Trophoblast cell (in vitro differentiated cells and primary cell): ENCODE results near the gene JARID2.

Experiments
- DNase-seq, 2 donors: peaks; one replicate each; pipeline ENCODE4 v3.0.0-alpha.2; 2016
- H2AFZ ChIP-seq: 2 replicates; pipeline ENCODE4 v1.6.1; 2013; ENCODE audit warnings: low read length, moderate library complexity, mild to moderate bottlenecking; ENCODE audit not compliant: insufficient read depth, poor library complexity
- H2AK5ac ChIP-seq: 2 replicates; pipeline ENCODE4 v1.6.1; 2013; ENCODE audit warnings: mild to moderate bottlenecking, low read length
- H2BK120ac ChIP-seq: 2 replicates; pipeline ENCODE4 v1.6.1; 2013; ENCODE audit warnings: low read length, mild to moderate bottlenecking, moderate library complexity; ENCODE audit not compliant: insufficient read depth, poor library complexity
- H2BK12ac ChIP-seq: 2 replicates; pipeline ENCODE4 v1.6.1; 2013; ENCODE audit warnings: mild to moderate bottlenecking, low read length, moderate library complexity
- H2BK5ac ChIP-seq: 2 replicates; pipeline ENCODE4 v1.6.1; 2013; ENCODE audit warnings: low read length, low read depth, moderate library complexity, mild to moderate bottlenecking; ENCODE audit not compliant: poor library complexity
- H3K14ac ChIP-seq: 2 replicates; pipeline ENCODE4 v1.6.1; 2013; ENCODE audit warnings: mild to moderate bottlenecking, low read length
- H3K18ac ChIP-seq: 2 replicates; pipeline ENCODE4 v1.6.1; 2013; ENCODE audit warnings: mild to moderate bottlenecking, low read length
- H3K23ac ChIP-seq: 2 replicates; pipeline ENCODE4 v1.6.1; 2013; ENCODE audit warnings: low read length
- H3K27ac ChIP-seq: 2 replicates; pipeline ENCODE4 v1.5.1; 2013; ENCODE audit warnings: low read depth, mild to moderate bottlenecking, inconsistent platforms, low read length, moderate library complexity
- H3K27me3 ChIP-seq: 2 replicates; pipeline ENCODE4 v1.6.1; 2013; ENCODE audit warnings: inconsistent platforms, mild to moderate bottlenecking, low read length, moderate library complexity; ENCODE audit not compliant: insufficient read depth
- H3K36me3 ChIP-seq, 2 experiments: 1 replicate in 1 of 2; 2 replicates in 1 of 2; pipeline ENCODE4 v1.6.1; 2013; ENCODE audit warnings: low read length in 2 of 2, mild to moderate bottlenecking in 2 of 2, moderate library complexity in 1 of 2; ENCODE audit not compliant: insufficient read depth in 2 of 2, control insufficient read depth in 1 of 2
- H3K4ac ChIP-seq: 2 replicates; pipeline ENCODE4 v1.6.1; 2013; ENCODE audit warnings: low read depth, mild to moderate bottlenecking, low read length, moderate library complexity
- H3K4me1 ChIP-seq, 2 experiments: 1 replicate in 1 of 2; 2 replicates in 1 of 2; pipeline ENCODE4 v1.6.1; 2013; ENCODE audit warnings: low read length in 2 of 2, mild to moderate bottlenecking in 2 of 2, moderate library complexity in 1 of 2; ENCODE audit not compliant: insufficient read depth in 2 of 2, control insufficient read depth in 1 of 2
- H3K4me2 ChIP-seq: 2 replicates; pipeline ENCODE4 v1.6.1; 2013; ENCODE audit warnings: inconsistent platforms, mild to moderate bottlenecking, low read length, moderate library complexity
- H3K4me3 ChIP-seq: 2 replicates; pipeline ENCODE4 v1.5.1; 2013; ENCODE audit warnings: mild to moderate bottlenecking, low read depth, low read length, inconsistent platforms
- H3K79me1 ChIP-seq: one replicate; pipeline ENCODE4 v1.6.1; 2013; ENCODE audit warnings: low read length
- H3K79me2 ChIP-seq: 2 replicates; pipeline ENCODE4 v1.6.1; 2013; ENCODE audit warnings: low read length, mild to moderate bottlenecking; ENCODE audit not compliant: control insufficient read depth, insufficient read depth, poor library complexity
- H3K9ac ChIP-seq: 2 replicates; pipeline ENCODE4 v1.6.1; 2013; ENCODE audit warnings: mild to moderate bottlenecking, low read length
- H3K9me3 ChIP-seq: 2 replicates; pipeline ENCODE4 v1.6.1; 2013; ENCODE audit warnings: low read depth, mild to moderate bottlenecking, control low read depth, inconsistent platforms, low read length; ENCODE audit not compliant: insufficient read depth
- H4K12ac ChIP-seq: 2 replicates; pipeline ENCODE4 v1.6.1; 2013; ENCODE audit warnings: low read depth, mild to moderate bottlenecking, low read length, moderate library complexity
- H4K8ac ChIP-seq: 2 replicates; pipeline ENCODE4 v1.6.1; 2013; ENCODE audit warnings: low read depth, mild to moderate bottlenecking, low read length, moderate library complexity
- H4K91ac ChIP-seq: one replicate; pipeline ENCODE4 v1.6.1; 2013; ENCODE audit warnings: low read depth, mild to moderate bottlenecking, low read length, moderate library complexity
- WGBS: extraction: QIAGEN DNeasy Blood & Tissue Kit; methylation state at CpG from one replicate; pipeline ENCODE4 v1.1.7; 2013; ENCODE audit warnings: missing lambda C conversion rate; ENCODE audit not compliant: insufficient read length, insufficient coverage; ENCODE audit errors: extremely low coverage; 5-methylcytosine and 5-hydroxymethylcytosine counted together

JARID2 gene

GRCh38 chr6:15447546-15448267 is 201.8 kb downstream of the JARID2 start:
- Histone ChIP-seq H3K23ac (no peak overlapping the region), H3K18ac (no peak overlapping the region), H3K79me1 (no peaks in the 10 kb centered on the region), H3K4me2 (no peak overlapping the region), H3K4me1 (peaks cover 0 to 4% of the 10 kb centered on the region in 2 experiments), H4K12ac (no peak overlapping the region), H3K9ac (no peak overlapping the region), H3K79me2 (peaks cover 3% of the 10 kb centered on the region), H2BK120ac (no peak overlapping the region), H3K14ac (no peak overlapping the region), H3K4ac (peak overlapping the region; percentile 51), H3K36me3 (peaks cover 3 to 4% of the 10 kb centered on the region in 2 experiments), H2AFZ (no peak overlapping the region), H3K27me3 (no peaks in the 10 kb centered on the region), H4K8ac (no peak overlapping the region), H2BK5ac (no peak overlapping the region), H3K4me3 (no peak overlapping the region), H3K9me3 (no peaks in the 10 kb centered on the region), H4K91ac (no peak overlapping the region), H2BK12ac (no peak overlapping the region), H3K27ac (no peak overlapping the region), H2AK5ac (no peak overlapping the region)
- WGBS, result no CpG with 5 or more reads among the region's 5 CpGs
- DNase-seq, result no peak

- Histone ChIP-seq H3K79me1 (no peaks in the 10 kb centered on the region), H2AK5ac (no peak overlapping the region), H3K23ac (no peak overlapping the region), H3K18ac (no peak overlapping the region), H2BK120ac (no peak overlapping the region), H3K4ac (no peak overlapping the region), H3K9me3 (no peaks in the 10 kb centered on the region), H2BK12ac (no peak overlapping the region), H3K27ac (no peak overlapping the region), H3K36me3 (peaks cover 4 to 9% of the 10 kb centered on the region in 2 experiments), H3K79me2 (peaks cover 3% of the 10 kb centered on the region), H4K8ac (no peak overlapping the region), H3K4me2 (no peak overlapping the region), H2BK5ac (no peak overlapping the region), H4K91ac (no peak overlapping the region), H2AFZ (no peak overlapping the region), H3K4me3 (no peak overlapping the region), H3K4me1 (peaks cover 0 to 4% of the 10 kb centered on the region in 2 experiments), H3K14ac (no peak overlapping the region), H3K9ac (no peak overlapping the region), H3K27me3 (no peaks in the 10 kb centered on the region), H4K12ac (no peak overlapping the region)
- no CpG with 5 or more reads among the region's 2 CpGs for WGBS
- DNase-seq, result no peak
These were observed 203.1 kb downstream of the JARID2 start for GRCh38 chr6:15449011-15449410.

GRCh38 chr6:15451738-15452137 is 205.9 kb downstream of the JARID2 start:
- H4K8ac ChIP-seq, result no peak overlapping the region
- no CpG with 5 or more reads among the region's 4 CpGs for WGBS
- H3K27me3 ChIP-seq, result no peaks in the 10 kb centered on the region
- peaks cover 0 to 4% of the 10 kb centered on the region in 2 experiments for H3K4me1 ChIP-seq
- no peak overlapping the region for H2AK5ac ChIP-seq
- H3K79me2 ChIP-seq, result peaks cover 2% of the 10 kb centered on the region
- no peak overlapping the region for H2AFZ ChIP-seq
- H2BK5ac ChIP-seq, result no peak overlapping the region
- H3K23ac ChIP-seq, result no peak overlapping the region
- H3K36me3 ChIP-seq, result peaks cover 4 to 9% of the 10 kb centered on the region in 2 experiments
- H3K18ac ChIP-seq, result no peak overlapping the region
- no peaks in the 10 kb centered on the region for H3K79me1 ChIP-seq
- H4K91ac ChIP-seq, result no peak overlapping the region
- no peak overlapping the region for H2BK12ac ChIP-seq
- no peak overlapping the region for H3K27ac ChIP-seq
- H3K4ac ChIP-seq, result no peak overlapping the region
- H4K12ac ChIP-seq, result no peak overlapping the region
- no peak overlapping the region for H3K14ac ChIP-seq
- H2BK120ac ChIP-seq, result no peak overlapping the region
- H3K9ac ChIP-seq, result no peak overlapping the region
- H3K4me2 ChIP-seq, result no peak overlapping the region
- no peaks in the 10 kb centered on the region for H3K9me3 ChIP-seq
- H3K4me3 ChIP-seq, result no peak overlapping the region
- DNase-seq, result no peak

GRCh38 chr6:15452182-15452941 is 206.5 kb downstream of the JARID2 start:
- Histone ChIP-seq H3K4me1 (peaks cover 0 to 4% of the 10 kb centered on the region in 2 experiments), H3K79me2 (peaks cover 2% of the 10 kb centered on the region), H3K9ac (no peak overlapping the region), H2AK5ac (no peak overlapping the region), H3K4me2 (no peak overlapping the region), H3K36me3 (peaks cover 4 to 9% of the 10 kb centered on the region in 2 experiments), H3K4ac (no peak overlapping the region), H3K27me3 (no peaks in the 10 kb centered on the region), H2BK5ac (no peak overlapping the region), H2AFZ (no peak overlapping the region), H4K8ac (no peak overlapping the region), H3K9me3 (no peaks in the 10 kb centered on the region), H3K14ac (no peak overlapping the region), H3K23ac (no peak overlapping the region), H2BK120ac (no peak overlapping the region), H3K18ac (peak overlapping the region; percentile 45), H2BK12ac (no peak overlapping the region), H4K91ac (no peak overlapping the region), H4K12ac (no peak overlapping the region), H3K79me1 (no peaks in the 10 kb centered on the region), H3K27ac (no peak overlapping the region), H3K4me3 (no peak overlapping the region)
- DNase-seq, result no peak
- no CpG with 5 or more reads among the region's 9 CpGs for WGBS
